Naive thymus-derived CD8-positive, alpha-beta T cell (primary cell): ENCODE results near the gene TAF3. TPM values are rescaled to one million over a fixed set of nuclear protein-coding genes. Genes with fewer than 3 reads are reported as not detected.

Experiments used
- ATAC-seq, 2 donors: fragments of 150-1000 bp; cut with Tn5 transposase in 1 of 2; sonication (Bioruptor Pico), chemical (Tn5 transposase) in 1 of 2; 1 replicate in 1 of 2; 2 replicates in 1 of 2; pipeline ENCODE4 v1.10.0; 2021; ENCODE audit warnings: mild to moderate bottlenecking in 2 of 2, moderate library complexity in 2 of 2
- POLR2A ChIA-PET: fragments of 350-600 bp; sonication (Branson Sonifier 250); formaldehyde crosslinking; loops from one replicate; lab custom pipeline; 2021; ENCODE audit warnings: antibody characterized with exemption; lab: Charles Lee
- DNase-seq, 10 donors: peaks; one replicate each; pipeline versions ENCODE4 v3.0.0 to v3.0.0-alpha.2; 2020 to 2022
- H3K27ac Mint-ChIP-seq, 10 donors: one replicate each; pipeline ENCODE4 v1.8.0; 2020 to 2022; ENCODE audit warnings: mild to moderate bottlenecking in 10 of 10, mixed read lengths in 10 of 10, moderate library complexity in 4 of 10, inconsistent platforms in 1 of 10
- H3K27me3 Mint-ChIP-seq, 5 donors: one replicate each; pipeline ENCODE4 v1.8.0; 2021 to 2022; ENCODE audit warnings: mixed read lengths in 5 of 5
- H3K36me3 Mint-ChIP-seq, 3 donors: one replicate each; pipeline ENCODE4 v1.8.0; 2020 to 2022; ENCODE audit warnings: mixed read lengths in 3 of 3, mild to moderate bottlenecking in 2 of 3, inconsistent platforms in 1 of 3
- H3K4me1 Mint-ChIP-seq, 4 donors: one replicate each; pipeline ENCODE4 v1.8.0; 2021 to 2022; ENCODE audit warnings: mixed read lengths in 4 of 4
- H3K4me3 Mint-ChIP-seq, 10 donors: one replicate each; pipeline ENCODE4 v1.8.0; 2020 to 2022; ENCODE audit warnings: mild to moderate bottlenecking in 10 of 10, mixed read lengths in 10 of 10, moderate library complexity in 6 of 10, inconsistent platforms in 1 of 10
- H3K9me3 Mint-ChIP-seq, 9 donors: one replicate each; pipeline ENCODE4 v1.8.0; 2020 to 2022; ENCODE audit warnings: mixed read lengths in 9 of 9, mild to moderate bottlenecking in 3 of 9, inconsistent platforms in 1 of 9, moderate library complexity in 1 of 9
- polyA plus RNA-seq, 3 donors: library from polyadenylated mRNA; unstranded; fragments of 300-500 nt; fragmentation: Illumina TruSeq; gene quantifications; one replicate each; pipeline ENCODE4 v1.2.3, GENCODE V29; 2021
- total RNA-seq, 8 experiments: library from RNA in 2 of 8; stranded (reverse) in 2 of 8; gene quantifications; one replicate each; pipeline ENCODE4 v1.2.3 and lab custom pipeline; 2021 to 2026

Gene TAF3
- total and polyA plus RNA-seq, 5 experiments from 2014 or later = 6.8 to 24.6 (median 16.4) TPM

DNA sequence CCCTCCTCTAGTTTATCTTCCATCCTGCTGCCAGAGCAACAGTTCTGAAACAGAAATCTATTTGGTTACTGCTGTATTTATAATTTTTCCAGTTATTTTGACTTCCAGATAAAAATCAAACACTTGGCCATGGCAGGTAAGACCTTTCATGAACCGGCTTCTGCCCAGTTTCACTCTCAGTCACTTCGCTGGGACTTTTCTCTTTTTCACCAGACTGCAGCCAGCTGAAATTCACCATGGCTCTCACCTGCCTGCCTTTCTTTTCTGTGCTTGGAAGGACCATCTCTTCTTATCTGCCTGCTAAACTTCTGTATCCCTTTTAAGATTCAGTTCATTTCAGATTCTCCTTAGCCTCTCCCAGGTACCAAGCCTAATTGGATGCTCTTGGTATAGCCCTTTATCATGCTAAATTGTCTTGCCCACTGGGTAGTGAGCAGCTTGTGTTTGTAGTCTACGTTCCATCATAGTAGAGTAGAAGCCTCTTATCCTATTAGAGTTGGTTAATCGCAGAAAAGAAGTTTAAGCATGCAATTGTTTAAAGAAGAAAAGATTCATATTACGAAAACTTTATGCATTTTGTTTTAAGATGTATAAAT is 71.7 kb downstream of the TAF3 start:
- ATAC-seq (no peak), DNase-seq (no peak)
- peaks cover 36 to 67% (median 54%) of the 10 kb centered on the region in 4 donors for H3K4me1 Mint-ChIP-seq
- H3K36me3 Mint-ChIP-seq = peaks cover 0 to 15% (median 0%) of the 10 kb centered on the region in 3 donors
- H3K27me3 Mint-ChIP-seq = no peaks in the 10 kb centered on the region
- H3K9me3 Mint-ChIP-seq = no peaks in the 10 kb centered on the region
- H3K27ac Mint-ChIP-seq = peak overlapping the region in 2 of 10 donors; percentile 9 to 35
- no peak overlapping the region for H3K4me3 Mint-ChIP-seq
- POLR2A ChIA-PET = no interaction called here

DNA sequence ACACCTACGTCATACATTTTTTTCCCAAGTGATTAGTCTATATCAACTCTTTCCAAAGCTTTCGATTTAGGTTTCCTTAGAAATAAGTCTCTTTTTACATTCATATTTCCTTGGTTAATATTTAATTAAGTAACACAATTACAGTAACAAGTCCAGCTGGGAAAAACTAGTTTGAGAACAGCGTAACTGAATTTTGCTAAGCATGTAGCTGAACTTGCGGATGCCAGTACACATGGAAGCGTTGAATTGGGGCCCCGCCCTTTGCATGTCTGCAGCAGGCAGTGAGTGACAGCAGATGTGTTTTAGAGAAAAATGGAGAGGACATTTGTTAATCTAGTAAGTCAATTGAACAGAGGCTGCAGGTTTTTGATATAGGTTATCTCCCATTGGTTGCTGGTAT is 72.5 kb downstream of the TAF3 start:
- no peak for DNase-seq
- no peak overlapping the region for H3K4me3 Mint-ChIP-seq

DNA sequence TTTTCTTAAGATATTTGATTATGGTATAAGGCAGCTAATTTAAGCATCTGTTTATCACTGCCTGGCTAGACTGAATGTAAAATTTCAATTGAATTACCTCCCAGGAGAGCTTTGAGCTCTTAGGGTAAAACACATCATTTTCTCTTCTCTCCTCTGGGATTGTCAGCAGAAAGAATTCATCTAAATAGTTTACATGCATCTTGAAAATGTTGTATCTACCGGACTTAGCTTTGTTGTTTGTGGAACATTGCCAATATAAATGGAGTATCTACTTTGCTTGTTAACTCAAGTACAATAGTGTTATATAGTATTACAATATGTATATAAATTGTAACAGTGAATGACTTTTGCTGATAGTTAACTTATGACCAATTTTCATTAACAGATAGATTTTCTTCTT is 73.3 kb downstream of the TAF3 start:
- POLR2A ChIA-PET = no interaction called here
- no peak overlapping the region for H3K4me3 Mint-ChIP-seq
- peaks cover 0 to 21% (median 6%) of the 10 kb centered on the region in 3 donors for H3K36me3 Mint-ChIP-seq
- no peak for ATAC-seq
- peaks cover 35 to 73% (median 55%) of the 10 kb centered on the region in 4 donors for H3K4me1 Mint-ChIP-seq
- DNase-seq = no peak
- no peaks in the 10 kb centered on the region for H3K9me3 Mint-ChIP-seq
- H3K27ac Mint-ChIP-seq = no peak overlapping the region
- H3K27me3 Mint-ChIP-seq = no peaks in the 10 kb centered on the region

More for the DNA sequence above, 72.5 kb downstream of the TAF3 start:
- Mint-ChIP-seq H3K27me3 (no peaks in the 10 kb centered on the region), H3K27ac (no peak overlapping the region), H3K9me3 (no peaks in the 10 kb centered on the region), H3K4me1 (peaks cover 33 to 66% (median 52%) of the 10 kb centered on the region in 4 donors), H3K36me3 (peaks cover 0 to 15% (median 0%) of the 10 kb centered on the region in 3 donors)
- POLR2A ChIA-PET = no interaction called here
- no peak for ATAC-seq

DNA sequence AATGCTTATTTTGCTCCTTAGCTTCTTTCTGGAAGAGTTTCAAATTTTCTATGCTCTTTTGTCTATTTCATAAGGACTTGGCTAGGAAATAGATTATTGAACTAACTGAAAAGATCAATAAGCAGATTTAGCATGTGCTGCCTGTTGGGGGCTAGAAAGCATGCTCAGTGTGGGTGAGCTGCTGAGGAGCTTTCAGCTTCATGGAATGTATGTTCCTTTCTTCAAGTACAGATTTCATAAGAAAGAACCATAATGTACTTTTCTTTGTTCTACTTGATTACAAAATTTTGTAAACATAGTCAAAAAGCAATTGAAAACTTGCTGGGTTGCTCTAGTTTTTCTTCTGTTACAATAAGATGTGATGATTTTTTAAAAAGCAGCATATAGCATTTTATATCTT is 73.8 kb downstream of the TAF3 start:
- Mint-ChIP-seq H3K36me3 (peaks cover 0 to 27% (median 11%) of the 10 kb centered on the region in 3 donors), H3K27ac (no peak overlapping the region), H3K4me3 (no peak overlapping the region), H3K27me3 (no peaks in the 10 kb centered on the region), H3K4me1 (peaks cover 37 to 77% (median 58%) of the 10 kb centered on the region in 4 donors), H3K9me3 (no peaks in the 10 kb centered on the region)
- POLR2A ChIA-PET = no interaction called here
- no peak for ATAC-seq
- DNase-seq = no peak

DNA sequence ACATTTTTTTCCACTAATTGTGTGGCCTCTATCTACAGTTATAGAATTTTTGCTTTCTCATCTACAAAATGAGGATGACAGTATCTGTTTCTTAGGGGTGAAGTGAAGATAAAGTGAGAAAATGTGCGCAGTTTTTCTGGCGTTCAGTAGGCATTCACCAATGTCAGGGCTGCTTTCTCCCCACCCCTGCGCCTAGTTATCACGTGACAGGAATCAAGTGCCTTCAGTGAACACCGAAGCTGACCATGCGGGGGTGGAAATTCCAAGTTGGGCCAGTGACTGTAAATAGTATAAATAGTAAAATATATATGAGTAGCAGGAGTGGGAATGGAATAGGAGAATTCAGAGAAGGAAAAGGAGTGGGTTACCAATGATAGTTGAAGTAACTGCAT is 77.4 kb downstream of the TAF3 start:
- Mint-ChIP-seq H3K4me1 (peaks cover 31 to 72% (median 44%) of the 10 kb centered on the region in 4 donors), H3K4me3 (no peak overlapping the region)
- no peak for DNase-seq

DNA sequence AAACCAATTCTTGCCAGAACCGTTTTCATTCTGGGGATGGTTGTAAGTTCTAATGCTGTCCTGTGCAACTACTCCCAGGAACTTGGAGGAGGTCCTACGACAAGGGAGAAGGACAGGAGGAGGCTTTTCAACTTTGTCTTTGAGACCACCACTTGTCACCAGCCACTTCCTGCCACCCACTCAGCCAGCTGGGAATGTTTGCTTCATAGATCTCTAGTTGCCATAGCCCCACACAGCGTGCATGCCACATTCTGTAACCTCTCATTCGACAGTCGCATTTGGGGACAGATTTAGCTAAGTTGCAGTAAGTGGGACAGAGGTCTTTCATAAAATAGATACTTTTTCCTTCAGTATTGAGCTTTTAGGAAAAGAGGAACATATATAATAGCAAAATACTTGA is 78.0 kb downstream of the TAF3 start:
- Mint-ChIP-seq H3K27ac (peak overlapping the region in 3 of 10 donors; percentile 11 to 48 (median 12)), H3K27me3 (no peaks in the 10 kb centered on the region), H3K36me3 (peaks cover 4 to 39% (median 31%) of the 10 kb centered on the region in 3 donors), H3K9me3 (no peaks in the 10 kb centered on the region), H3K4me1 (peaks cover 31 to 69% (median 41%) of the 10 kb centered on the region in 4 donors), H3K4me3 (no peak overlapping the region)
- DNase-seq = peak in 1 of 10 donors; percentile 2
- peak in 1 of 2 donors; percentile 20 for ATAC-seq
- POLR2A ChIA-PET = no interaction called here

More for the DNA sequence above, 77.4 kb downstream of the TAF3 start:
- Mint-ChIP-seq H3K36me3 (peaks cover 4 to 39% (median 31%) of the 10 kb centered on the region in 3 donors), H3K27ac (peak overlapping the region in 3 of 10 donors; percentile 2 to 44 (median 36)), H3K27me3 (no peaks in the 10 kb centered on the region), H3K9me3 (no peaks in the 10 kb centered on the region)
- ATAC-seq = no peak
- POLR2A ChIA-PET = no interaction called here

DNA sequence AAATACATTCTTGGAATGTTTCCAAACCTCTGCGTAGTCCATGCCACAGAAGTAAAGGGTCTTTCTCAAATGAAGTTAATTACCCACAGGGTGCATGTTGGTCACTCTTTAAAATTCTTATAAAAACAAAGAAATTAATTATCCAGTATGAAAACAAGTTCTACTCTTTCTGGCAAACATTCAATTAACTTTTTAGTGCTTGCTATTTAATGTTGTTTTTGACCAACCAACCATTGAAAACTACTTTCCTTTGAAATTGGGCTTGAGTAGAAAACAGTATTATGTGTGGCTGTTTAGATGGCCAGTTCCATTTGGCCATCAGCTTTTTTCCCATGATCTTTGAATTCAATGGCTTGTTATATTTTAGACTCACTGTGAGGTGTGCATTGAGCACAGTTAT is 83.0 kb downstream of the TAF3 start:
- no peak for DNase-seq
- H3K27me3 Mint-ChIP-seq = no peaks in the 10 kb centered on the region
- no peak overlapping the region for H3K4me3 Mint-ChIP-seq
- no peak for ATAC-seq
- H3K36me3 Mint-ChIP-seq = peaks cover 4 to 34% (median 30%) of the 10 kb centered on the region in 3 donors
- H3K9me3 Mint-ChIP-seq = no peaks in the 10 kb centered on the region
- H3K27ac Mint-ChIP-seq = no peak overlapping the region
- POLR2A ChIA-PET = no interaction called here
- H3K4me1 Mint-ChIP-seq = peaks cover 25 to 62% (median 35%) of the 10 kb centered on the region in 4 donors

DNA sequence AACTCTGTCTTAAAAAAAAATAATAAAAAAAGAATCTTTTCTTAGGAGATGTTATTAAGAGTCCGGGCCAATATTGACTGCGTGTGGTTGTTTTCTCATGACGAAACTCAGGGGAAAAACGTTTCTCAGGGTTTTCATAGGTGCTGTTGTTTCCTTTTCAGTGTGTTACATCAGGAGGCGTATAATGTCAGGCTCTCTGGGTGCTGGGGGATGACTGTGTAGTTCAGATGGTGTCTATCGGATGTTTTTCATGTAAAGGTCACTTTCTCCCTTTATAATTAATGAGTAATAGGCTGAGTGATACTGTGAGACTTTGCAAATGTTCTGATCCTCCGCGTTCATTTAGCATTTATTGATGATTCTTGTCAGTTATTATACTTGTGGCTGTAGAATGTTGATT is 84.1 kb downstream of the TAF3 start:
- ATAC-seq (no peak), DNase-seq (no peak)
- Mint-ChIP-seq H3K27ac (no peak overlapping the region), H3K36me3 (peaks cover 4 to 22% (median 19%) of the 10 kb centered on the region in 3 donors), H3K4me1 (peaks cover 21 to 58% (median 30%) of the 10 kb centered on the region in 4 donors), H3K27me3 (no peaks in the 10 kb centered on the region), H3K9me3 (no peaks in the 10 kb centered on the region), H3K4me3 (no peak overlapping the region)
- POLR2A ChIA-PET = no interaction called here

DNA sequence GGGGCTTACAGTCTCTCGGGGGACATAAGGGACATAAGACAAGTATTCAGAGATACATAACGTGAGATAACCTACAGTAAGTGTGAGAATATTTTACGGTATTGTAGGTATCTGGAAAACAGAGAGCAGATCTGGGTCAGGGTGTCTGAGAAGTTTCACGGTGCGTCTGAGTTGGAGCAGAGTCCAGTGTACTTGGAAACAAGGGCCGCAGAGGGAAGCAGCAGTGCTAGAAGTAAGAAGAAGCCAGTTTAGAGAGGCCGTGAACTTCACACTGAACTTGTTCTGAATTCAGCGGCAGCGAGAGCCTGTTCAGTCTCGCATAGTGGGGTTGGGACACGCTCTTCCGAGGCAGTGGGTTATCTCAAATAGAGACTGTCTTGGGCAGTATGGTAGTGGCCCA is 85.5 kb downstream of the TAF3 start:
- H3K36me3 Mint-ChIP-seq = peaks cover 0 to 15% (median 15%) of the 10 kb centered on the region in 3 donors
- H3K27me3 Mint-ChIP-seq = no peaks in the 10 kb centered on the region
- H3K4me1 Mint-ChIP-seq = peaks cover 23 to 59% (median 36%) of the 10 kb centered on the region in 4 donors
- H3K27ac Mint-ChIP-seq = no peak overlapping the region
- ATAC-seq (no peak), DNase-seq (no peak)
- POLR2A ChIA-PET = no interaction called here
- H3K9me3 Mint-ChIP-seq = no peaks in the 10 kb centered on the region
- H3K4me3 Mint-ChIP-seq = no peak overlapping the region

DNA sequence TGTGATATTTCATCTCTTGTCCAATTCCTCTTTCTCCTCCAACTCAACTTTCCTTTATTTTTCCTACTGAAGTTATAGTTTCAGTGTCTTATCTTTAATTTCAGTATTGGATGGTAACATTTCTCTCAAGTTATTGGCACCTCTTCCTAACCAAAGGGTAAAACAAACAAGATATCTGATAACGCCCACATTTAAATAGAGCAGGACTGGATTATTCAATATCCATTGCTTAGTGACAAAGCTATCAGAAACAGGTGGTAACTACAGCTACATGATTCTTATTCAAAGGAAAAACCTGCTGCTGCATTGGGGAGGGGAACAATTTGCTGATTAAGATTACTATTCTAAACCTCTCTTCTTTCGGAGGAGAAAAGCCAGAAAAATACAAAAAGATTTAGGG is 87.8 kb downstream of the TAF3 start:
- ATAC-seq (no peak), DNase-seq (no peak)
- H3K4me3 Mint-ChIP-seq = no peak overlapping the region
- H3K27me3 Mint-ChIP-seq = no peaks in the 10 kb centered on the region
- H3K4me1 Mint-ChIP-seq = peaks cover 19 to 61% (median 31%) of the 10 kb centered on the region in 4 donors
- POLR2A ChIA-PET = no interaction called here
- no peaks in the 10 kb centered on the region for H3K9me3 Mint-ChIP-seq
- peaks cover 0 to 9% (median 6%) of the 10 kb centered on the region in 3 donors for H3K36me3 Mint-ChIP-seq
- H3K27ac Mint-ChIP-seq = no peak overlapping the region

DNA sequence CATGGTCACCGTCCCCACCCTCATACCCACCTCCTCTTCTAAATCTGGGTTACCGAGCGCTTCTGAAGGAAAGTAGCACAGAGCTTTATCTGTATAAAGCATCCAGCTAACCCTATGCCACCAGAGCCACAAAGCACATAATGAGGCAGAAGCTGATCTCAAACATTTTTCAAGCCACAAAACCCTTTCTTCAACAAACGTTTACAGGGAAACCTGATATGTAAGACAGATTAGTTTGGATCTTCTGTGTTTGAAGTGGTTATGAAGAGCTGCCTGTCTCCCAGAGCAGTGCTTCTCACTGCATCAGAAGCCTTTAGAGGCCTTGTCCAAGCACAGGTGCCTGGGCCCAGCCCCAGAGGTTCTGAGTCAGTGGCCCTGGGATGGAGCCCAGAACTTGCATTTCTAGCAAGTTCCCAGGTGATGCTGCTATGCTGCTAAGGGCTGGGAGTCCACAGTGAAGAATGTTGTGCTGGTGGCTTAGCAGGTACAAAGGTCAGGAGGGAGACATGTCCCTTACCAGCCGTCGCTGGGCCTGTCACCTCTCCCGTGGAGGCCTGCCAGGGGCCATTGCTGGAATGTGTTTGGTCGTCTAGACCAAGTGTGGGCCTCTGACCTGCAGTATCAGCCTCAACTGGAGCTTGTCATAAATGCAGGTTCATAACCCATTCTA is 90.4 kb downstream of the TAF3 start:
- Mint-ChIP-seq H3K4me3 (no peak overlapping the region), H3K27ac (peak overlapping the region in 2 of 10 donors; percentile 14 to 27)
- ATAC-seq = no peak

DNA sequence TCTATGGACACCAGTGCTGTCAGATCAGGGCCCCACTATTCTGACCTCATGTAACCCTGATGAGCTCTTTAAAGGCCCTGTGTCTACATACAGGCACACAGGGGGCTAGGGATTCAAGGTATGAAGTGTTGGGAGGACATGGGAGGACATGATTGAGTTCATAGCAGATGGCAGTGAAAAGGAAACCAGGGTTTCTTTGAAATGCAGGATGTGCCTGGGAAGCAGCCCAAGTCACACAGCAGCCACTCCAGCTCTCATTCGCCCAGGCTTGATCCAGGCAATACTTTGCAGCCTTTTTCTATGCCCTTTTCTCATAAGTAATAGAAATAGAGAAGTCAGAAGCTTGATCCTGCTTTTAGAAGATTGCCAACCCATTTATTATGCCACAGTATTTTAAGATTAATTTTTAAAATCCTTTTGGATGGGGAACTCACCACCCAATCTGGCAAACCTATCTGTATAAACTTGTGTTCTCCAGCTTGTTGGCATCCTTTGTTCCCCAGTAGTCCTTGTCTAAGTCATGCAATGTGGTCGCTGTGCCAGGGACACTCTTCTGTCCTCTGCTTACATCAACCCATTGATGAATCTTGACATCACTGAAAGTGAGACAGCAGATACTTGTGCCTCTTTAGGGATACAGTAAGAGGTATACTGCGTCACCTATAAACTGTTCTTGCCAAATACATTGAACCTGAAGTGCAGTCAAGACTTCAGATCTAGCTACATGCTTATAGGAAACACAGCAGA is 95.0 kb downstream of the TAF3 start:
- Mint-ChIP-seq H3K4me1 (peaks cover 8 to 44% (median 22%) of the 10 kb centered on the region in 4 donors), H3K9me3 (no peaks in the 10 kb centered on the region), H3K27me3 (no peaks in the 10 kb centered on the region), H3K27ac (peak overlapping the region in 2 of 10 donors; percentile 51 to 65), H3K36me3 (peaks cover 0 to 12% (median 2%) of the 10 kb centered on the region in 3 donors), H3K4me3 (no peak overlapping the region)
- DNase-seq (no peak), ATAC-seq (no peak)
- POLR2A ChIA-PET = no interaction called here

More for the DNA sequence above, 90.4 kb downstream of the TAF3 start:
- Mint-ChIP-seq H3K36me3 (peaks cover 0 to 13% (median 4%) of the 10 kb centered on the region in 3 donors), H3K9me3 (no peaks in the 10 kb centered on the region), H3K27me3 (no peaks in the 10 kb centered on the region), H3K4me1 (peaks cover 16 to 71% (median 39%) of the 10 kb centered on the region in 4 donors)
- DNase-seq = no peak
- POLR2A ChIA-PET = interaction anchor here (0.7 kb wide), 1 partner anchor 11 kb away, joined by 9 read pairs; no protein-coding TSS in a partner anchor
